ENCODE measurements around the gene BCL6. TPM values are rescaled to one million over a fixed set of nuclear protein-coding genes. Genes with fewer than 3 reads are reported as not detected.

The BCL6 gene
- total and polyA plus RNA-seq, 10 of the 15 experiments (the other 5 are each of a cell fraction or from before 2014, with no cell fraction given) = 0.04 to 0.85 (median 0.15) TPM

GRCh38 chr3:187677604-187678003, 67.7 kb downstream of the BCL6 start:
- H3K9ac ChIP-seq (ENCODE audit: control insufficient read depth, insufficient read depth, low read length) = no peak overlapping the region
- ATAC-seq (no peak), DNase-seq (ENCODE audit: low read depth, low spot score) (no peak), FAIRE-seq (no peak)
- H4K20me1 ChIP-seq (ENCODE audit: control insufficient read depth, insufficient read depth) = no peaks in the 10 kb centered on the region
- ChIA-PET RAD21 (ENCODE audit: unreplicated experiment) (interaction anchor here (0.7 to 7.9 kb wide), 3 partner anchors 61 to 358 kb away, joined by 3 to 219 read pairs (median 8); no protein-coding TSS in a partner anchor), POLR2A (no interaction called here), SMC1A (ENCODE audit: uncharacterized antibody, unreplicated experiment) (interaction anchor here (0.6 to 10.6 kb wide), 6 partner anchors 10 to 1224 kb away, joined by 3 to 231 read pairs (median 6); no protein-coding TSS in a partner anchor), CTCF (interaction anchor here (1.0 to 20.7 kb wide), 6 partner anchors 58 to 456 kb away, joined by 3 to 519 read pairs (median 6); partner anchors contain the start of gene RTP4)
- intact Hi-C loops (cut with micrococcal nuclease; ENCODE audit: unreplicated experiment) (no loop called here), in situ Hi-C loops (cut with MboI) (no loop called here)
- no peak for TF ChIP-seq RCOR1 (conservative IDR thresholded peaks at IDR 0.05; ENCODE audit: low read depth, low read length)
- TF ChIP-seq SP1 (IDR thresholded peaks at IDR 0.05; ENCODE audit: low read depth, low read length) = no peak
- no peaks in the 10 kb centered on the region for H3K36me3 ChIP-seq (ENCODE audit: control insufficient read depth in 2 of 2, insufficient read depth in 2 of 2, low read length in 1 of 2)
- no peak overlapping the region for H3K4me2 ChIP-seq (ENCODE audit: control insufficient read depth, insufficient read depth)
- WGBS (ENCODE audit: insufficient coverage, insufficient replicate concordance, low lambda C conversion rate, missing lambda C conversion rate) = 0% methylated on average over 1 of the region's 1 CpG
- no peaks in the 10 kb centered on the region for H3K79me2 ChIP-seq (ENCODE audit: control insufficient read depth, insufficient read depth, low read length)
- H3K27me3 ChIP-seq (replicated peaks in 1 of 2; ENCODE audit: control insufficient read depth in 2 of 2, insufficient read depth in 2 of 2, low read length in 1 of 2) = peaks cover 0 to 4% of the 10 kb centered on the region in 2 experiments; a peak in 2 of 4 replicates
- H2AFZ ChIP-seq (ENCODE audit: control insufficient read depth, low read depth, low read length) = no peak overlapping the region
- H3K4me1 ChIP-seq (ENCODE audit: control insufficient read depth, insufficient read depth, low read length) = no peaks in the 10 kb centered on the region
- no peaks in the 10 kb centered on the region for H3K9me3 ChIP-seq (replicated peaks; ENCODE audit: control insufficient read depth, insufficient read depth, low read length)
- no peak overlapping the region for H3K4me3 ChIP-seq
- no peak overlapping the region for H3K27ac ChIP-seq (ENCODE audit: control insufficient read depth, insufficient read depth)
- BruUV-seq (replicated peaks) = no TSS peak

DNA sequence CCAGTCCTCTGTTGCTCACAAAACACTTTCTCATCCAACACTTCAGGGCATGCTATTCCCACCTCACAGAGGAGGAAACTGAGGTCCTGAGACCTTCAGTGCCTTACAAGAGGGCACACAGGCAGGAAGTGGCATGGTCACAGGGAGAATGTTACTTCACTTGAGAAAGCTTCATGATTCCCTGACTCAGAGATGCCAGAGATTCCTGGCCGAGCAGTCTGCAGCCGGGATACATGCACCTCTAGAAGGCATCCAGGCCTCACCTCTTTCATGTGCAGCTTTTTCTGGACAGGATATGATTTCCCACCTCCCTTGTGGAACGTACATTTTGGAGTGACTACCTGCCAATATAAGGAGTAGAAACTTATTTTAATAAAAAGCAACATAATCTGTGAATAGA, 72.3 kb downstream of the BCL6 start:
- RAD21 ChIA-PET (ENCODE audit: unreplicated experiment) = no interaction called here

More for the DNA sequence above, 72.3 kb downstream of the BCL6 start:
- Histone ChIP-seq H2AFZ (ENCODE audit: control insufficient read depth, low read depth, low read length) (no peak overlapping the region), H3K4me3 (no peak overlapping the region), H3K9ac (ENCODE audit: control insufficient read depth, insufficient read depth, low read length) (no peak overlapping the region), H3K9me3 (replicated peaks; ENCODE audit: control insufficient read depth, insufficient read depth, low read length) (no peaks in the 10 kb centered on the region), H3K36me3 (ENCODE audit: control insufficient read depth in 2 of 2, insufficient read depth in 2 of 2, low read length in 1 of 2) (no peaks in the 10 kb centered on the region), H3K27ac (ENCODE audit: control insufficient read depth, insufficient read depth) (no peak overlapping the region), H4K20me1 (ENCODE audit: control insufficient read depth, insufficient read depth) (no peaks in the 10 kb centered on the region), H3K79me2 (ENCODE audit: control insufficient read depth, insufficient read depth, low read length) (no peaks in the 10 kb centered on the region), H3K4me1 (ENCODE audit: control insufficient read depth, insufficient read depth, low read length) (no peaks in the 10 kb centered on the region), H3K27me3 (replicated peaks in 1 of 2; ENCODE audit: control insufficient read depth in 2 of 2, insufficient read depth in 2 of 2, low read length in 1 of 2) (peaks cover 0 to 4% of the 10 kb centered on the region in 2 experiments; a peak in 2 of 4 replicates), H3K4me2 (ENCODE audit: control insufficient read depth, insufficient read depth) (no peak overlapping the region)
- DNase-seq (ENCODE audit: low read depth, low spot score) (no peak), FAIRE-seq (no peak), ATAC-seq (no peak)
- SMC1A ChIA-PET (ENCODE audit: uncharacterized antibody, unreplicated experiment) = no interaction called here
- WGBS (ENCODE audit: insufficient coverage, insufficient replicate concordance, low lambda C conversion rate, missing lambda C conversion rate) = 0% methylated on average over 3 of the region's 3 CpGs
- BruUV-seq (replicated peaks) = no TSS peak
- in situ Hi-C loops (cut with MboI) (no loop called here), intact Hi-C loops (cut with micrococcal nuclease; ENCODE audit: unreplicated experiment) (no loop called here)
- TF ChIP-seq SREBF1 (IDR thresholded peaks at IDR 0.05; ENCODE audit: low read length) = no peak
- TF ChIP-seq TBL1XR1 (IDR thresholded peaks at IDR 0.05; ENCODE audit: low read depth, low read length) = no peak
- no peak for TF ChIP-seq NFIC (IDR thresholded peaks at IDR 0.05; ENCODE audit: low read depth, low read length)
- TF ChIP-seq MEF2B (IDR thresholded peaks at IDR 0.05; ENCODE audit: partially characterized antibody, poor library complexity, severe bottlenecking) = no peak
- TF ChIP-seq EGR1 (IDR thresholded peaks at IDR 0.05; ENCODE audit: borderline replicate concordance in 1 of 2, low read depth in 2 of 2, low read length in 2 of 2) = no peak
- TF ChIP-seq FOXM1 (IDR thresholded peaks at IDR 0.05; ENCODE audit: low read depth, low read length) = no peak
- no peak for TF ChIP-seq FOXK2 (IDR thresholded peaks at IDR 0.05)
- no peak for TF ChIP-seq TCF7 (IDR thresholded peaks at IDR 0.05; ENCODE audit: borderline replicate concordance)
- POLR2A ChIA-PET = no interaction called here
- CTCF ChIA-PET = interaction anchor here (1.1 to 20.7 kb wide), 3 partner anchors 11 to 455 kb away, joined by 3 to 519 read pairs (median 3); no protein-coding TSS in a partner anchor

Other genes with a start within 250 kb of the BCL6 start
- gene SST, start 75.1 kb downstream of the BCL6 start, total RNA-seq (2014; rRNA removed) = not detected in 2 replicates
- gene SST, start 75.1 kb downstream of the BCL6 start, total RNA-seq (2014; rRNA removed; fragmentation: Illumina TruSeq; extraction: Trizol) = not detected in 2 replicates
- gene SST, start 75.1 kb downstream of the BCL6 start, total RNA-seq (2021) = 0.38 TPM in 1 of 2 replicates, not detected in the other
- not detected in 2 replicates for gene SST, start 75.1 kb downstream of the BCL6 start, polyA plus RNA-seq (2011; rRNA removed)
- not detected in 2 replicates for gene SST, start 75.1 kb downstream of the BCL6 start, polyA plus RNA-seq (2014; fragmentation: Illumina TruSeq; extraction: Trizol)
- not detected for gene SST, start 75.1 kb downstream of the BCL6 start, polyA plus RNA-seq (2014; fragmentation: Nextera tagmentation; extraction: Ambion mirVana)
- not detected in 2 replicates for gene SST, start 75.1 kb downstream of the BCL6 start, polyA plus RNA-seq (2014; rRNA removed)
- gene SST, start 75.1 kb downstream of the BCL6 start, polyA plus RNA-seq (2016; fragmentation: Nextera tagmentation; extraction: Ambion mirVana) = under 1 TPM in 1 of 2 experiments, not detected in 1; 0.35 TPM
- gene RTP2, start 42.9 kb downstream of the BCL6 start, total RNA-seq (2014; rRNA removed) = not detected in 2 replicates
- not detected in 2 replicates for gene RTP2, start 42.9 kb downstream of the BCL6 start, total RNA-seq (2014; rRNA removed; fragmentation: Illumina TruSeq; extraction: Trizol)
- not detected in 2 replicates for gene RTP2, start 42.9 kb downstream of the BCL6 start, total RNA-seq (2021)
- not detected in 2 replicates for gene RTP2, start 42.9 kb downstream of the BCL6 start, polyA plus RNA-seq (2011; rRNA removed)
- gene RTP2, start 42.9 kb downstream of the BCL6 start, polyA plus RNA-seq (2014; fragmentation: Illumina TruSeq; extraction: Trizol) = not detected in 2 replicates
- not detected for gene RTP2, start 42.9 kb downstream of the BCL6 start, polyA plus RNA-seq (2014; fragmentation: Nextera tagmentation; extraction: Ambion mirVana)
- not detected in 2 replicates for gene RTP2, start 42.9 kb downstream of the BCL6 start, polyA plus RNA-seq (2014; rRNA removed)
- gene RTP2, start 42.9 kb downstream of the BCL6 start, polyA plus RNA-seq (2016; fragmentation: Nextera tagmentation; extraction: Ambion mirVana) = not detected